HepG2 (cell line): ENCODE results near the gene MYRIP.

Experiments used
- FOXM1 ChIP-seq: sonication (generic); formaldehyde crosslinking; IDR thresholded peaks from 2 replicates; pipeline ENCODE4 v1.5.0; 2020; ENCODE audit warnings: missing genetic modification reagents
- NBN ChIP-seq: fragments of 450-650 bp; conservative IDR thresholded peaks from 2 replicates; pipeline ENCODE4 v1.6.1; 2017
- PAWR ChIP-seq: sonication (generic); formaldehyde crosslinking; IDR thresholded peaks from 2 replicates; pipeline ENCODE4 v1.4.0; 2020; ENCODE audit warnings: missing genetic modification reagents, mild to moderate bottlenecking, borderline replicate concordance

DNA sequence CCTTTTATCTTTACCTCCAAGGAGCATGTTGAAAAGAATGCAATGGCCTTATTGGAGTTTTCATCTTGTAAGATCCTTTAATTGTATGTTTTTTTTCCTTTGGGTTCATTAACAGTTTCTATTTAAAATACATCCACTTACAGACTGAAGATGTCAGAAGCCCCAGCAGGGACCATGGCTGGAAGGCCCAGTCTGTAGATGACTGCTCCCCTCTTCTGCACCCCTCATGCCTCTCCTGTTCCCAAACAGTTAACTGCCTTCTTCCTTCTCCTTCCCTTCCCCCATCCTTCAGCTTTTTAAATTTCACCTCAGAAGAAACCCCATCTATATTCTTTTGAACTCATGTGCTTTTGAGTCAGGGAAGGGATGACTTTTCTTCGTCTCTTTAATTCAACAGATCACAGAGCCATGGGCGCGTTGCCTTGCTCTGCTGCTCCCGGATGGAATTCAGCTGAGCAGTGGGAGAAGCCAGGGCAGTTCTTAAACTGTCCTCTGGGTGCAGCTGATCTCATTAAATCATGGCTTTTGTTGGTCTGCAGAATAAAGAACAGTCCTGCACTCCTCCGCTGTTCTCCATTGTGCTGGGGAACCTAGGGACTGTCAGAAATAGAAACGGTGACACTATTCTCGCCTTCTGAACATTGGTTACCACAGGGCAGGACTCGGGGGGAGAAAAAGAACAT, 428.6 kb downstream of the MYRIP start:
- TF ChIP-seq NBN (no peak), FOXM1 (no peak), PAWR (CRISPR knock-in tag) (no peak)
